Measurements from ENCODE around the gene NOS1AP.

The NOS1AP gene

GRCh38 chr1:162223488-162223887, 154.0 kb downstream of the NOS1AP start:
- peaks cover 11% of the 10 kb centered on the region for H3K4me1 ChIP-seq (ENCODE audit: insufficient read depth, low read length, poor library complexity, severe bottlenecking)

GRCh38 chr1:162224267-162224666, 154.8 kb downstream of the NOS1AP start:
- H2AFZ ChIP-seq (ENCODE audit: low read length) = no peak overlapping the region
- H3K9me2 ChIP-seq (replicated peaks; ENCODE audit: low read depth, low read length) = no peaks in the 10 kb centered on the region
- H3K79me2 ChIP-seq (ENCODE audit: insufficient read depth, low read length) = no peaks in the 10 kb centered on the region
- H3K9me3 ChIP-seq (ENCODE audit: insufficient read depth, low read depth, low read length) = no peaks in the 10 kb centered on the region
- no peaks in the 10 kb centered on the region for H3K36me3 ChIP-seq (ENCODE audit: insufficient read depth, low read length)
- TF ChIP-seq CTCF (conservative IDR thresholded peaks at IDR 0.05; ENCODE audit: low read length) (no peak), EZH2phosphoT487 (IDR thresholded peaks at IDR 0.05; ENCODE audit: borderline replicate concordance) (no peak)
- no peaks in the 10 kb centered on the region for H3F3A ChIP-seq (ENCODE audit: low read depth)
- peaks cover 11% of the 10 kb centered on the region for H3K4me1 ChIP-seq (ENCODE audit: insufficient read depth, low read length, poor library complexity, severe bottlenecking)
- no peaks in the 10 kb centered on the region for H3K27me3 ChIP-seq (ENCODE audit: insufficient read depth, low read length, poor library complexity, severe bottlenecking)
- no peak overlapping the region for H3K9ac ChIP-seq (ENCODE audit: low read depth, low read length, poor library complexity, severe bottlenecking)
- H3K4me2 ChIP-seq (ENCODE audit: low read depth, low read length, poor library complexity, severe bottlenecking) = no peak overlapping the region
- H3K4me3 ChIP-seq (ENCODE audit: low read length, poor library complexity, severe bottlenecking) = no peak overlapping the region
- H4K20me1 ChIP-seq (ENCODE audit: insufficient read depth, low read length, poor library complexity, severe bottlenecking) = no peaks in the 10 kb centered on the region

More at GRCh38 chr1:162223488-162223887, 154.0 kb downstream of the NOS1AP start:
- Histone ChIP-seq H3K9me3 (ENCODE audit: insufficient read depth, low read depth, low read length) (no peaks in the 10 kb centered on the region), H3F3A (ENCODE audit: low read depth) (no peaks in the 10 kb centered on the region), H3K9ac (ENCODE audit: low read depth, low read length, poor library complexity, severe bottlenecking) (no peak overlapping the region), H2AFZ (ENCODE audit: low read length) (no peak overlapping the region), H4K20me1 (ENCODE audit: insufficient read depth, low read length, poor library complexity, severe bottlenecking) (no peaks in the 10 kb centered on the region), H3K79me2 (ENCODE audit: insufficient read depth, low read length) (no peaks in the 10 kb centered on the region), H3K36me3 (ENCODE audit: insufficient read depth, low read length) (no peaks in the 10 kb centered on the region), H3K27me3 (ENCODE audit: insufficient read depth, low read length, poor library complexity, severe bottlenecking) (no peaks in the 10 kb centered on the region), H3K4me3 (ENCODE audit: low read length, poor library complexity, severe bottlenecking) (no peak overlapping the region), H3K4me2 (ENCODE audit: low read depth, low read length, poor library complexity, severe bottlenecking) (no peak overlapping the region), H3K9me2 (replicated peaks; ENCODE audit: low read depth, low read length) (no peaks in the 10 kb centered on the region)
- TF ChIP-seq EZH2phosphoT487 (IDR thresholded peaks at IDR 0.05; ENCODE audit: borderline replicate concordance) = no peak
- no peak for TF ChIP-seq CTCF (conservative IDR thresholded peaks at IDR 0.05; ENCODE audit: low read length)

DNA sequence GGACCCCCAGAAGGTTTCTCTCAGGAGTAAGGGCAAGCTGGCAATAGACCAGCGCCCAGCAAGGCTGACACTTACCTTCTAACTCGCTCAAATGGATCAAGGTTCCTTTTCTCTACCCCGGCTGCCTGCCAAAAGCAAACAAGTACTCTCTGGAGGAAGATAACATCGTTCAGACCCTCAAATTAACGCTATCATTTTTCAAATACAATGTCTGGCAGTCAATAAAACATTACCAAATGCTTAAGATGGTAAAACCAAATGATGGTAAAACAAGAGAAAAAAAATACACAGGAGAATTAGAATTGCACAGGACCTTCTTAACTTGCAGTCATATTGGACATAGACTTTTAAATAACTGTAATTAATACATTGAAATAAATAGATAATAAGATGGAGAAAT, 159.1 kb downstream of the NOS1AP start:
- no peaks in the 10 kb centered on the region for H3K27me3 ChIP-seq (ENCODE audit: insufficient read depth, low read length, poor library complexity, severe bottlenecking)
- no peak for TF ChIP-seq EZH2phosphoT487 (IDR thresholded peaks at IDR 0.05; ENCODE audit: borderline replicate concordance)
- no peak for TF ChIP-seq CTCF (conservative IDR thresholded peaks at IDR 0.05; ENCODE audit: low read length)
- no peaks in the 10 kb centered on the region for H3K9me3 ChIP-seq (ENCODE audit: insufficient read depth, low read depth, low read length)
- no peaks in the 10 kb centered on the region for H3F3A ChIP-seq (ENCODE audit: low read depth)
- no peak overlapping the region for H3K4me2 ChIP-seq (ENCODE audit: low read depth, low read length, poor library complexity, severe bottlenecking)
- no peaks in the 10 kb centered on the region for H3K79me2 ChIP-seq (ENCODE audit: insufficient read depth, low read length)
- no peaks in the 10 kb centered on the region for H4K20me1 ChIP-seq (ENCODE audit: insufficient read depth, low read length, poor library complexity, severe bottlenecking)
- H3K4me3 ChIP-seq (ENCODE audit: low read length, poor library complexity, severe bottlenecking) = no peak overlapping the region
- no peaks in the 10 kb centered on the region for H3K9me2 ChIP-seq (replicated peaks; ENCODE audit: low read depth, low read length)
- H2AFZ ChIP-seq (ENCODE audit: low read length) = no peak overlapping the region
- no peak overlapping the region for H3K9ac ChIP-seq (ENCODE audit: low read depth, low read length, poor library complexity, severe bottlenecking)
- peaks cover 9% of the 10 kb centered on the region for H3K4me1 ChIP-seq (ENCODE audit: insufficient read depth, low read length, poor library complexity, severe bottlenecking)
- no peaks in the 10 kb centered on the region for H3K36me3 ChIP-seq (ENCODE audit: insufficient read depth, low read length)
